OCI-LY7 (cell line): ENCODE results near the gene RLF. TPM values are rescaled to one million over a fixed set of nuclear protein-coding genes. Genes with fewer than 3 reads are reported as not detected.

Experiments used
- BruUV-seq: library from RNA; stranded (reverse); fragments of 400-500 nt; replicated peaks from 2 replicates; lab custom pipeline; 2021; lab: Mats Ljungman, UMichigan
- CTCF ChIA-PET: fragments of 300-600 bp; sonication (Branson Sonifier 250); formaldehyde crosslinking; loops from one replicate; lab custom pipeline; 2022; ENCODE audit warnings: antibody characterized with exemption; ENCODE audit not compliant: unreplicated experiment; lab: Charles Lee
- POLR2A ChIA-PET: fragments of 300-600 bp; sonication (Branson Sonifier 250); formaldehyde crosslinking; loops from one replicate; lab custom pipeline; 2022; ENCODE audit warnings: antibody characterized with exemption; lab: Charles Lee
- DNase-seq: peaks from one replicate; pipeline ENCODE4 v3.0.0-alpha.2; 2015; ENCODE audit warnings: low spot score
- H2AFZ ChIP-seq: fragments of 200-600 bp; sonication (generic), shearing (Covaris generic); 2 replicates; pipeline ENCODE4 v1.6.1; 2014; ENCODE audit warnings: mild to moderate bottlenecking, antibody characterized with exemption, low read length, moderate library complexity
- H3K27ac ChIP-seq: fragments of 200-600 bp; sonication (generic); 2 replicates; pipeline ENCODE4 v1.5.1; 2014; ENCODE audit warnings: mixed run types, low read depth, mild to moderate bottlenecking, moderate library complexity, low read length, inconsistent platforms; ENCODE audit not compliant: poor library complexity, severe bottlenecking
- H3K36me3 ChIP-seq: fragments of 200-600 bp; sonication (generic); 2 replicates; pipeline ENCODE4 v1.6.1; 2014; ENCODE audit warnings: mild to moderate bottlenecking, antibody characterized with exemption, low read length, moderate library complexity, mixed read lengths; ENCODE audit not compliant: insufficient read depth
- H3K4me1 ChIP-seq: fragments of 200-600 bp; sonication (generic); 2 replicates; pipeline ENCODE4 v1.5.1; 2014; ENCODE audit warnings: mild to moderate bottlenecking, low read length; ENCODE audit not compliant: insufficient read depth, poor library complexity, severe bottlenecking
- H3K4me2 ChIP-seq: fragments of 200-600 bp; sonication (generic); 2 replicates; pipeline ENCODE4 v1.6.1; 2014; ENCODE audit warnings: mild to moderate bottlenecking, low read length
- H3K4me3 ChIP-seq: fragments of 200-600 bp; sonication (generic); 2 replicates; pipeline ENCODE4 v1.5.1; 2014; ENCODE audit warnings: mild to moderate bottlenecking, low read depth, low read length; ENCODE audit not compliant: poor library complexity, severe bottlenecking
- H3K79me2 ChIP-seq: fragments of 200-600 bp; sonication (generic); 2 replicates; pipeline ENCODE4 v1.6.1; 2016; ENCODE audit warnings: low read depth, mild to moderate bottlenecking, low read length, moderate library complexity, mixed read lengths; ENCODE audit not compliant: insufficient read depth
- H3K9me2 ChIP-seq: fragments of 200-600 bp; sonication (generic); 2 replicates; pipeline ENCODE4 v1.6.1; 2016; ENCODE audit warnings: mild to moderate bottlenecking, low read length, mixed read lengths; ENCODE audit not compliant: insufficient read depth
- H3K9me3 ChIP-seq: fragments of 200-600 bp; sonication (generic); 2 replicates; pipeline ENCODE4 v1.6.1; 2014; ENCODE audit warnings: mild to moderate bottlenecking, mixed run types, low read length, mixed read lengths
- H4K20me1 ChIP-seq: fragments of 200-600 bp; sonication (generic); 2 replicates; pipeline ENCODE4 v1.6.1; 2014; ENCODE audit warnings: mild to moderate bottlenecking, antibody characterized with exemption, low read length, moderate library complexity, mixed read lengths; ENCODE audit not compliant: insufficient read depth
- EZH2phosphoT487 ChIP-seq: fragments of 200-600 bp; sonication (generic); IDR thresholded peaks from 2 replicates; pipeline ENCODE4 v1.6.1; 2018; ENCODE audit warnings: low read depth, borderline replicate concordance, mild to moderate bottlenecking, mixed run types, antibody characterized with exemption, low read length, moderate library complexity, mixed read lengths
- intact Hi-C: fragments of 100-400 bp; cut with micrococcal nuclease; formaldehyde crosslinking; loops from one replicate; pipeline ENCODE4 v1.10.0; 2022; ENCODE audit not compliant: unreplicated experiment
- total RNA-seq, 2 experiments: library from RNA; depleted of rRNA in 1 of 2; stranded (reverse); fragments of >200 nt in 1 of 2; shearing (Covaris generic) in 1 of 2; gene quantifications; 2 replicates each; pipeline ENCODE4 v1.2.3, GENCODE V29; 2014 to 2022
- TF ChIP-seq, protein P1 (sequence below): fragments of 200-600 bp; sonication (generic); conservative IDR thresholded peaks from 2 replicates; pipeline ENCODE4 v1.5.1; 2014; ENCODE audit warnings: mild to moderate bottlenecking, antibody characterized with exemption, low read length, moderate library complexity, mixed read lengths

Gene RLF
- total RNA-seq, 2 experiments from 2014 or later: 16.9 to 22.5 TPM

GRCh38 chr1:40161888-40162397 lies 756 bp downstream of the RLF start:
- peak overlapping the region; percentile 95 for H3K4me2 ChIP-seq
- POLR2A ChIA-PET: interaction anchor here (0.5 to 1.4 kb wide), 7 partner anchors 9 to 180 kb away, joined by 3 to 6 read pairs (median 3); no protein-coding TSS in a partner anchor
- TF ChIP-seq, protein P1, sequence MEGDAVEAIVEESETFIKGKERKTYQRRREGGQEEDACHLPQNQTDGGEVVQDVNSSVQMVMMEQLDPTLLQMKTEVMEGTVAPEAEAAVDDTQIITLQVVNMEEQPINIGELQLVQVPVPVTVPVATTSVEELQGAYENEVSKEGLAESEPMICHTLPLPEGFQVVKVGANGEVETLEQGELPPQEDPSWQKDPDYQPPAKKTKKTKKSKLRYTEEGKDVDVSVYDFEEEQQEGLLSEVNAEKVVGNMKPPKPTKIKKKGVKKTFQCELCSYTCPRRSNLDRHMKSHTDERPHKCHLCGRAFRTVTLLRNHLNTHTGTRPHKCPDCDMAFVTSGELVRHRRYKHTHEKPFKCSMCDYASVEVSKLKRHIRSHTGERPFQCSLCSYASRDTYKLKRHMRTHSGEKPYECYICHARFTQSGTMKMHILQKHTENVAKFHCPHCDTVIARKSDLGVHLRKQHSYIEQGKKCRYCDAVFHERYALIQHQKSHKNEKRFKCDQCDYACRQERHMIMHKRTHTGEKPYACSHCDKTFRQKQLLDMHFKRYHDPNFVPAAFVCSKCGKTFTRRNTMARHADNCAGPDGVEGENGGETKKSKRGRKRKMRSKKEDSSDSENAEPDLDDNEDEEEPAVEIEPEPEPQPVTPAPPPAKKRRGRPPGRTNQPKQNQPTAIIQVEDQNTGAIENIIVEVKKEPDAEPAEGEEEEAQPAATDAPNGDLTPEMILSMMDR: peak; percentile 23; the same call in 1 of the 2 replicates
- no peak for TF ChIP-seq EZH2phosphoT487
- H3K9me3 ChIP-seq: no peaks in the 10 kb centered on the region
- CTCF ChIA-PET: interaction anchor here (1.1 kb wide), 1 partner anchor 64 kb away, joined by 3 read pairs; no protein-coding TSS in a partner anchor
- H3K27ac ChIP-seq: peak overlapping the region; percentile 50
- H4K20me1 ChIP-seq: peaks cover 38% of the 10 kb centered on the region
- H3K4me3 ChIP-seq: peak overlapping the region; percentile 76
- intact Hi-C loops: loop anchor here (2.0 kb wide), 1 partner anchor 95 kb away; no protein-coding TSS in a partner anchor
- H3K4me1 ChIP-seq: peaks cover 26% of the 10 kb centered on the region
- H3K36me3 ChIP-seq: no peaks in the 10 kb centered on the region; the same call in 1 of the 2 replicates
- no TSS peak for BruUV-seq
- no peak for DNase-seq
- no peaks in the 10 kb centered on the region for H3K9me2 ChIP-seq
- peaks cover 55% of the 10 kb centered on the region for H3K79me2 ChIP-seq
- no peak overlapping the region for H2AFZ ChIP-seq

DNA sequence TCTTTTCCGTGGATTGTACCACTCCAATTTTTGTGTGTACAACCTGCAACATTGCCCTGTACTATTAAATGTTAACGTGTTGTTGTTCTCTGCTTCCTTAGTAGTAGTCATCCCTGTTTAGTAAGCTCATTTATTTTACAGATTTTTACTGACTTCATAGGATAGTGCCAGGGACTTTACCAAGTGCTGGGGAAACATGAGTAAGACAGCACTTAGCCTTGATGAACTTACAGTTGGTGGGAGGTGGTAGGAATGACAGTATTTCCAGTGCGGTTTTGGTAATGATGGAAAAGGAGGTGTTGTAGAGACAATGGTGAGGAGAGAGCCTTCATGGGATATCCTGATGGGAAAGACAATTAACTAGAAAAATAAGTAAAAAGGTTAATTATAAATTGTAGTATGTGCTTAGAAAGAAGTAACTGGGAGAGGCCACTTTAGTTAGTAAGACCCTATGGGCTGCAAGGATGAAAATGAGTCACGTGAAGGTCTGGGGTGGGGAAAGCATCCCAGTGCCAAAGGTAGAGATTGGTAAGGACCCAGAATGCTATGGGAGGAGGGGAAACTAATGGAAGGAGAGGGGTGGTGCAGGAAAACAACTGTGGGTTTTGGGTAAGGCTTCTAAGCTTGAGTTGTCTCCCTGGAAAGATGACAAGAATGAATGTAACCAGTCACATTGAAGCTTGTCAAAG lies 1.7 kb downstream of the RLF start:
- Histone ChIP-seq H3K4me3 (peak overlapping the region; percentile 76), H3K27ac (no peak overlapping the region), H3K4me2 (peak overlapping the region; percentile 95), H3K4me1 (peaks cover 26% of the 10 kb centered on the region), H3K36me3 (no peaks in the 10 kb centered on the region; the same call in 1 of the 2 replicates), H3K79me2 (peaks cover 65% of the 10 kb centered on the region), H3K9me3 (no peaks in the 10 kb centered on the region), H4K20me1 (peaks cover 46% of the 10 kb centered on the region), H2AFZ (no peak overlapping the region), H3K9me2 (no peaks in the 10 kb centered on the region)
- ChIA-PET CTCF (interaction anchor here (1.1 kb wide), 1 partner anchor 63 kb away, joined by 3 read pairs; no protein-coding TSS in a partner anchor), POLR2A (interaction anchor here (0.5 to 1.4 kb wide), 8 partner anchors 19 to 179 kb away, joined by 3 to 6 read pairs (median 3); no protein-coding TSS in a partner anchor)
- TF ChIP-seq, protein P1: no peak
- no peak for TF ChIP-seq EZH2phosphoT487
- intact Hi-C loops: no loop called here
- no TSS peak for BruUV-seq
- DNase-seq: no peak
